Effector memory CD8-positive, alpha-beta T cell (primary cell): ENCODE results near the gene SLC12A5.

Experiments used
- ATAC-seq: fragments of 150-1000 bp; cut with Tn5 transposase; replicated peaks from 2 replicates; pipeline ENCODE4 v1.10.0; 2021; ENCODE audit warnings: mild to moderate bottlenecking, moderate library complexity
- DNase-seq, 3 experiments: peaks; one replicate each; pipeline ENCODE4 v3.0.0; 2021
- H3K27ac Mint-ChIP-seq, 2 donors: one replicate each; pipeline ENCODE4 v1.8.0; 2022; ENCODE audit warnings: mild to moderate bottlenecking in 2 of 2, mixed read lengths in 2 of 2, moderate library complexity in 2 of 2
- H3K27me3 Mint-ChIP-seq, 2 donors: one replicate each; pipeline ENCODE4 v1.8.0; 2022; ENCODE audit warnings: mixed read lengths in 2 of 2
- H3K36me3 Mint-ChIP-seq: one replicate; pipeline ENCODE4 v1.8.0; 2022; ENCODE audit warnings: mild to moderate bottlenecking, moderate library complexity, mixed read lengths; ENCODE audit not compliant: insufficient read depth
- H3K4me1 Mint-ChIP-seq, 2 donors: one replicate each; pipeline ENCODE4 v1.8.0; 2022; ENCODE audit warnings: low read depth in 2 of 2, mixed read lengths in 2 of 2
- H3K4me3 Mint-ChIP-seq, 2 donors: one replicate each; pipeline ENCODE4 v1.8.0; 2022; ENCODE audit warnings: mild to moderate bottlenecking in 2 of 2, mixed read lengths in 2 of 2, moderate library complexity in 2 of 2
- H3K9me3 Mint-ChIP-seq, 2 donors: one replicate each; pipeline ENCODE4 v1.8.0; 2022; ENCODE audit warnings: mixed read lengths in 2 of 2

The SLC12A5 gene

GRCh38 chr20:46107061-46107460, 78.0 kb downstream of the SLC12A5 start:
- H3K27ac Mint-ChIP-seq, result no peak overlapping the region
- no peak for ATAC-seq
- no peak for DNase-seq
- no peak overlapping the region for H3K4me3 Mint-ChIP-seq
- peaks cover 60 to 76% of the 10 kb centered on the region in 2 donors for H3K27me3 Mint-ChIP-seq
- no peaks in the 10 kb centered on the region for H3K4me1 Mint-ChIP-seq
- H3K36me3 Mint-ChIP-seq, result no peaks in the 10 kb centered on the region
- H3K9me3 Mint-ChIP-seq, result no peaks in the 10 kb centered on the region

DNA sequence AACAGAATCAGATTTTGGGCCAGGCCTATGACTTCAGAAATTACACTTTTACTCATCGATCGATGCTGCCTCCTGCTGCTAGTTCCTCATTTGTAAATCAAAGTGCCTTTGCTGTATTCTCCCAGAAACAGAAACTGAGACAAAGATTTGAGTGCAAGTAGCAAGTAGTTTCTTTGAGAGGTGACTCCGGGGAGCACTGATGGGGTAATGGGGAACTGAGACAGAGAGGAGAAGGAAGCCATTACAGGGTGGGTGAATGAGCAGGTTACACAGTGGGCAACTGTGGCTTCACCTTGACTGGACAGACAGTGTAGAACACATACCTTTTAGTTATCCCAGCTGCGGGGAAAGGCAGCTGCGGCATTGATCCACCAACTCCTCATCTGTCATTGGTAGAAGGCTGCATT, 79.4 kb downstream of the SLC12A5 start:
- Mint-ChIP-seq H3K4me1 (no peaks in the 10 kb centered on the region), H3K4me3 (no peak overlapping the region), H3K9me3 (no peaks in the 10 kb centered on the region), H3K36me3 (no peaks in the 10 kb centered on the region), H3K27me3 (peaks cover 52 to 68% of the 10 kb centered on the region in 2 donors), H3K27ac (no peak overlapping the region)
- ATAC-seq (peak; percentile 42), DNase-seq (no peak)

- ATAC-seq, result no peak
- Mint-ChIP-seq H3K27me3 (peaks cover 57 to 73% of the 10 kb centered on the region in 2 donors), H3K4me1 (no peaks in the 10 kb centered on the region), H3K9me3 (no peaks in the 10 kb centered on the region), H3K4me3 (no peak overlapping the region), H3K27ac (no peak overlapping the region), H3K36me3 (no peaks in the 10 kb centered on the region)
- DNase-seq, result no peak
These were observed 80.0 kb downstream of the SLC12A5 start for GRCh38 chr20:46108976-46109375.
